ENCODE measurements around the gene MRTFA.

- TF ChIP-seq POLR2AphosphoS5 (IDR thresholded peaks at IDR 0.05) (no peak), POLR2A (IDR thresholded peaks at IDR 0.05) (no peak)
- TF ChIP-seq, protein P1, sequence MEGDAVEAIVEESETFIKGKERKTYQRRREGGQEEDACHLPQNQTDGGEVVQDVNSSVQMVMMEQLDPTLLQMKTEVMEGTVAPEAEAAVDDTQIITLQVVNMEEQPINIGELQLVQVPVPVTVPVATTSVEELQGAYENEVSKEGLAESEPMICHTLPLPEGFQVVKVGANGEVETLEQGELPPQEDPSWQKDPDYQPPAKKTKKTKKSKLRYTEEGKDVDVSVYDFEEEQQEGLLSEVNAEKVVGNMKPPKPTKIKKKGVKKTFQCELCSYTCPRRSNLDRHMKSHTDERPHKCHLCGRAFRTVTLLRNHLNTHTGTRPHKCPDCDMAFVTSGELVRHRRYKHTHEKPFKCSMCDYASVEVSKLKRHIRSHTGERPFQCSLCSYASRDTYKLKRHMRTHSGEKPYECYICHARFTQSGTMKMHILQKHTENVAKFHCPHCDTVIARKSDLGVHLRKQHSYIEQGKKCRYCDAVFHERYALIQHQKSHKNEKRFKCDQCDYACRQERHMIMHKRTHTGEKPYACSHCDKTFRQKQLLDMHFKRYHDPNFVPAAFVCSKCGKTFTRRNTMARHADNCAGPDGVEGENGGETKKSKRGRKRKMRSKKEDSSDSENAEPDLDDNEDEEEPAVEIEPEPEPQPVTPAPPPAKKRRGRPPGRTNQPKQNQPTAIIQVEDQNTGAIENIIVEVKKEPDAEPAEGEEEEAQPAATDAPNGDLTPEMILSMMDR (IDR thresholded peaks at IDR 0.05): no peak
Observed at GRCh38 chr22:40661671-40662070, 25.2 kb upstream of the MRTFA start.

All from prostate gland (tissue), 2 donors.